Pericardium fibroblast (primary cell): ENCODE results near the gene POLE3. TPM values are rescaled to one million over a fixed set of nuclear protein-coding genes. Genes with fewer than 3 reads are reported as not detected.

Experiments used
- total RNA-seq: library from RNA; depleted of rRNA; stranded (reverse); fragments of >200 nt; gene quantifications from 2 replicates; pipeline ENCODE4 v1.2.3, GENCODE V29; 2015

The POLE3 gene
- total RNA-seq = 25.9 and 29.1 TPM in 2 replicates

DNA sequence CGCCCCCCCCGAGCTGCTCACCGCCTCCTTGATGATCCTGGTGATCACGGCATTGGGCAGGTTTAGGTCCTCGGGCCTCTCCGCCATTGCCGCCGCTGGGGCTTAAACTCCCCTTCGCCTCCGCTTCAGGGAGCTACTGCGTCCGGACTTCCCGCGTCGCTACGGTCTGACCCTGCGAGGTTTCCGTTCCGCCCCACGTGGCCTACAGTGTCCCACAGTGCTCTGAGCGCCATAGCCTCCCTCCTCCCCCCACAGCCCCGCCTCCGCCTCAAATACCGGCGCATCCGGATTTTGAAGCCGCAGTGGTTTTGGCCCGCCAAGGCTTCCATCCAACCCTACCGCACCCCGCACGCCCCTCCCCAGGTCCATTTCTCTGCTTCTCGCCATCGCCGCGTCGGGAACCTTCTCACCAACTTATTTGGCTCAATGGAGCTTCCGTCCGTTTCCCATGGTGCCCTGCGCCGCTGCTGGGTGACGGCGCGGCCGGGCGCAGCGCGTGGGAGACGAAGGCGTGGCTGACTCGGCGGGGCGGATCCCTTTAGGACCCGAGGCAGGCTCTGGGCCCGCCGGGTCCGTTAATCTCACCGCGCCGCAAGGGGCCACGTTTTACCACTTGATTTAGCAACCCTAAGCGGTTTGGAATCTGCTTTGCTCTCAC lies at the start of gene POLE3, which contains the start of gene C9orf43:
TSS of gene POLE3 (minus strand) at position 469 of the 658 bp plus-strand sequence. CDS start at position 87, 382 bp downstream.
TSS of gene C9orf43 (plus strand) at position 541 of the 658 bp plus-strand sequence. CDS start 2,747 bp downstream, outside the sequence.

DNA sequence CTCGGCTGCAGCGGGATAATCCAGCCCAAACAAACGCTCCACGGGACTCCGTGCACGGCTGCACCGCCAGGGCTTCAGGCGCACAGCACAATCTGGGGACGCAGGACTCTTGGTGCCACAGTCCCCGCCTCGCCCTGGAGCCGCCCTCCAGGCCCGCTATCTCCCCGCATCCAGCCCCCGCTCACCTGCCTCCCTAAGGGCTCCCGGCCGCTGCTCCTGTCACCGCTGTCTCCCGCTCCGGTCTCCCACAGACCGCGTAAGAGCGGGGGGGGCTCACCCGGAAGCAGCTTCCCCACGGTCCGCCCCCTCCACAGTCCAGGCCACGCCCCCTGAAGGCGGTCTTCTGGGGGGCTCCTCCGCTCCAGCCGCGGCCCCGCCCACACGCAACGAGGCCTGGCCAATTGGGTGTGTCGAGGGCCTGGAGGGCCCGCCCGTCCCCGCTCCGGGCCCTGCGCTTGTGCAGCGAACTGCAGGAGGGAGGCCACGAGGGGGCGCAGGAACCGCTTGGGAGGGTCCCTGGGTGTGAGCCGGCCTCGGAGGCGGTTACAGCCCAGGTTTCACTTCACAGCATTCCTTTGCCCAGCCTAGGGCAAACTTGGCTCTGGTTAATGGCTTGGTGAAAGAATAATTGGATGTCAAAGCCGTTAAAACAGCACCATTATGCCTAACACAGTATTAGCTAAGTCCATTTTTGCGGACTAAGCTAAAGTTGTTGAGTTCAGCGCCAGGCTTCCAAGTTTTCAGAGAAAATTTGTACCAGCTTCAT lies 9.3 kb downstream of the POLE3 start, which contains the start of gene ALAD:
TSS of gene ALAD (minus strand) at position 258 of the 766 bp plus-strand sequence. CDS start 7,725 bp downstream, outside the sequence.

GRCh38 chr9:113376634-113377567 lies 33.6 kb downstream of the POLE3 start, which contains the start of gene HDHD3:
Gene HDHD3, minus strand, starts transcription at chr9:113376986. Its CDS starts 2,632 bp downstream, at chr9:113374354.

Other genes with a start within 250 kb of the POLE3 start
- gene FKBP15, start 189.4 kb downstream of the POLE3 start, total RNA-seq = 13.1 and 14.8 TPM in 2 replicates
- gene SLC31A1, start 189.1 kb downstream of the POLE3 start, total RNA-seq = 18.5 and 21.0 TPM in 2 replicates
- gene CDC26, start 135.1 kb downstream of the POLE3 start, total RNA-seq = 34.2 and 43.2 TPM in 2 replicates
- gene PRPF4, start 135.0 kb downstream of the POLE3 start, total RNA-seq = 14.8 and 22.0 TPM in 2 replicates
- gene RNF183, start 107.3 kb downstream of the POLE3 start, total RNA-seq = not detected in 2 replicates
- 0.47 and 1.6 TPM in 2 replicates for gene WDR31, start 70.4 kb downstream of the POLE3 start, total RNA-seq
- gene BSPRY, start 61.1 kb downstream of the POLE3 start, total RNA-seq = not detected in 2 replicates
- 5.4 and 14.9 TPM in 2 replicates for gene HDHD3, start 33.7 kb downstream of the POLE3 start, total RNA-seq
- gene ALAD, start 9.4 kb downstream of the POLE3 start, total RNA-seq = 12.3 and 14.2 TPM in 2 replicates
- 0.35 and 2.0 TPM in 2 replicates for gene C9orf43, start 72 bp upstream of the POLE3 start, total RNA-seq
- 26.9 and 51.6 TPM in 2 replicates for gene RGS3, start 53.1 kb upstream of the POLE3 start, total RNA-seq